HG02571 (cell line): ENCODE data around the gene KRTAP10-9.
"Not testable (repeated sequence)": the region's sequence is repeated elsewhere in the genome, so short reads cannot be mapped to it uniquely, and the experiment has no call there.

ENCODE experiments used
- ATAC-seq: cut with Tn5 transposase; IDR thresholded peaks from one replicate; pipeline ENCODE4 v1.9.1; 2021; ENCODE audit warnings: mild to moderate bottlenecking, moderate library complexity; ENCODE audit not compliant: unreplicated experiment

KRTAP10-9 gene

GRCh38 chr21:44613386-44614155 lies 13.3 kb upstream of the KRTAP10-9 start:
- ATAC-seq, result no peak

GRCh38 chr21:44614161-44614631 lies 12.7 kb upstream of the KRTAP10-9 start:
- no peak for ATAC-seq

GRCh38 chr21:44614961-44615391 lies 11.9 kb upstream of the KRTAP10-9 start:
- no peak for ATAC-seq

GRCh38 chr21:44615466-44615865 lies 11.4 kb upstream of the KRTAP10-9 start:
- no peak for ATAC-seq

GRCh38 chr21:44615911-44616590 lies 10.8 kb upstream of the KRTAP10-9 start:
- no peak for ATAC-seq

- ATAC-seq, result no peak
These were observed 10.3 kb upstream of the KRTAP10-9 start for GRCh38 chr21:44616591-44616926.

GRCh38 chr21:44617071-44617501 lies 9.8 kb upstream of the KRTAP10-9 start:
- no peak for ATAC-seq

GRCh38 chr21:44618504-44618903 lies 8.4 kb upstream of the KRTAP10-9 start:
- ATAC-seq, result no peak

- ATAC-seq, result no peak
These were observed 8.0 kb upstream of the KRTAP10-9 start for GRCh38 chr21:44618909-44619308.

- no peak for ATAC-seq
These were observed 7.0 kb upstream of the KRTAP10-9 start for GRCh38 chr21:44619886-44620285.

- ATAC-seq, result no peak
These were observed 3.3 kb upstream of the KRTAP10-9 start for GRCh38 chr21:44623575-44623974.

- no peak for ATAC-seq
These were observed 1.1 kb upstream of the KRTAP10-9 start for GRCh38 chr21:44625756-44626155.

- ATAC-seq, result no peak
These were observed 631 bp upstream of the KRTAP10-9 start for GRCh38 chr21:44626262-44626661.

- not testable (repeated sequence) for ATAC-seq
These were observed 409 bp downstream of the KRTAP10-9 start for GRCh38 chr21:44627181-44627822.

- not testable (repeated sequence) for ATAC-seq
These were observed 939 bp downstream of the KRTAP10-9 start for GRCh38 chr21:44627831-44628233.

- no peak for ATAC-seq
These were observed 2.0 kb downstream of the KRTAP10-9 start for GRCh38 chr21:44628707-44629391.

GRCh38 chr21:44630440-44630839 lies 3.5 kb downstream of the KRTAP10-9 start:
- no peak for ATAC-seq

- ATAC-seq, result no peak
These were observed 5.2 kb downstream of the KRTAP10-9 start for GRCh38 chr21:44632067-44632466.

GRCh38 chr21:44636209-44637017 lies 9.5 kb downstream of the KRTAP10-9 start:
- no peak for ATAC-seq
